ENCODE data around the gene MCU. TPM values are rescaled to one million over a fixed set of nuclear protein-coding genes. Genes with fewer than 3 reads are reported as not detected.

The MCU gene
- total RNA-seq, 1 donor = 42.7 TPM

GRCh38 chr10:72648301-72648700 lies 43.6 kb upstream of the MCU start:
- H3K36me3 ChIP-seq (ENCODE audit: insufficient read depth, low read length) = no peaks in the 10 kb centered on the region
- no peak overlapping the region for H2AFZ ChIP-seq (ENCODE audit: low read length)
- H4K20me1 ChIP-seq (ENCODE audit: insufficient read depth, low read length) = no peaks in the 10 kb centered on the region
- no peak overlapping the region for H3K27ac ChIP-seq (ENCODE audit: low read depth, low read length)
- no peak overlapping the region for H3K4me2 ChIP-seq (ENCODE audit: insufficient read depth, low read length)
- DNase-seq (ENCODE audit: insufficient read length, low spot score, missing footprints) = no peak
- TF ChIP-seq CTCF (IDR thresholded peaks at IDR 0.05; ENCODE audit: extremely low read depth, low read depth, low read length) = no peak
- H3K79me2 ChIP-seq (ENCODE audit: insufficient read depth, low read length) = no peaks in the 10 kb centered on the region
- no peaks in the 10 kb centered on the region for H3K4me1 ChIP-seq (ENCODE audit: insufficient read depth, low read length)
- no peak overlapping the region for H3K4me3 ChIP-seq (ENCODE audit: insufficient read depth, low read length)
- no peaks in the 10 kb centered on the region for H3K9me3 ChIP-seq (ENCODE audit: low read depth, low read length)
- H3K27me3 ChIP-seq (ENCODE audit: insufficient read depth, low read length) = no peaks in the 10 kb centered on the region

- no peak for TF ChIP-seq CTCF (IDR thresholded peaks at IDR 0.05; ENCODE audit: extremely low read depth, low read depth, low read length)
- Histone ChIP-seq H4K20me1 (ENCODE audit: insufficient read depth, low read length) (no peaks in the 10 kb centered on the region), H3K4me1 (ENCODE audit: insufficient read depth, low read length) (no peaks in the 10 kb centered on the region), H3K4me2 (ENCODE audit: insufficient read depth, low read length) (no peak overlapping the region), H3K9me3 (ENCODE audit: low read depth, low read length) (no peaks in the 10 kb centered on the region), H2AFZ (ENCODE audit: low read length) (no peak overlapping the region), H3K79me2 (ENCODE audit: insufficient read depth, low read length) (no peaks in the 10 kb centered on the region), H3K27me3 (ENCODE audit: insufficient read depth, low read length) (no peaks in the 10 kb centered on the region), H3K4me3 (ENCODE audit: insufficient read depth, low read length) (no peak overlapping the region), H3K36me3 (ENCODE audit: insufficient read depth, low read length) (no peaks in the 10 kb centered on the region), H3K27ac (ENCODE audit: low read depth, low read length) (no peak overlapping the region)
- no peak for DNase-seq (ENCODE audit: insufficient read length, low spot score, missing footprints)
Measured at GRCh38 chr10:72649291-72649690, 42.7 kb upstream of the MCU start.

DNA sequence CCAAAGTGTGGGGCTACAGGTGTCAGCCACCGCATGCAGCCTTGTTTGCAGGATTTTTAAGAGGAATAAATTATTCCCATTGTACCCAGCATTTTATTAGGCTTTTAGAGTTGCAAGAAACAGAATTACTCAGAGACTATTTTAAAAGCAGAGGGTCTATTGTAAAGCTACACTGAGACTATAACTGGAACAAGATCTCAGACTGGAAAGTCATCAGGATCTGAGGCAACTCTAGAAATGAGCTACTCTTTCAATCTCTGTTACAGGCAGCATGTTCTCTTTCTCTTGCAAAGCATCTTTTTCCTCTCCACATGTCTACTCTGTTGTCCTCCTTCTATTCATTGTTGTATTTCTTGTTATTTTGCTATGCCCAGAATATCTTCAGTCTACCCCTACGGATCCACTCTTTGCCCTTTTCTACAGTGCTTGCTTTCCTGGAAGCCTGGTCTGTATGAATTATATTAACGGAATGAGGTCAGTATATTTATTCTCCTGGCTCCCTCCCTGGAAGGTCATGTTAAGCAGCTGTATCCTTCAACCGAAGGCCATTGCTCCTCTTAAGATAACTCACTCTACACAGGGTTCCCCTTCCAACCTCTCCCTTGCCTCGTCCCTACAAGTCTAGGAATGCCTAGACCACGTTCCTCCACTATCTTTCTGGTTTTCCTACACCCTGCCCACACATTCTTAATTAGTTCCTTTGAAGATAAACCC lies 38.4 kb upstream of the MCU start:
- no peaks in the 10 kb centered on the region for H3K4me1 ChIP-seq (ENCODE audit: insufficient read depth, low read length)
- no peaks in the 10 kb centered on the region for H3K79me2 ChIP-seq (ENCODE audit: insufficient read depth, low read length)
- no peaks in the 10 kb centered on the region for H3K36me3 ChIP-seq (ENCODE audit: insufficient read depth, low read length)
- no peaks in the 10 kb centered on the region for H3K27me3 ChIP-seq (ENCODE audit: insufficient read depth, low read length)
- H2AFZ ChIP-seq (ENCODE audit: low read length) = no peak overlapping the region
- H3K9me3 ChIP-seq (ENCODE audit: low read depth, low read length) = no peaks in the 10 kb centered on the region
- no peaks in the 10 kb centered on the region for H4K20me1 ChIP-seq (ENCODE audit: insufficient read depth, low read length)
- TF ChIP-seq CTCF (IDR thresholded peaks at IDR 0.05; ENCODE audit: extremely low read depth, low read depth, low read length) = no peak
- H3K4me2 ChIP-seq (ENCODE audit: insufficient read depth, low read length) = no peak overlapping the region
- H3K27ac ChIP-seq (ENCODE audit: low read depth, low read length) = no peak overlapping the region
- H3K4me3 ChIP-seq (ENCODE audit: insufficient read depth, low read length) = no peak overlapping the region
- no peak for DNase-seq (ENCODE audit: insufficient read length, low spot score, missing footprints)

- H3K27me3 ChIP-seq (ENCODE audit: insufficient read depth, low read length) = no peaks in the 10 kb centered on the region
Measured at GRCh38 chr10:72654720-72655119, 37.2 kb upstream of the MCU start.

More at GRCh38 chr10:72654720-72655119, 37.2 kb upstream of the MCU start:
- Histone ChIP-seq H4K20me1 (ENCODE audit: insufficient read depth, low read length) (no peaks in the 10 kb centered on the region), H3K4me3 (ENCODE audit: insufficient read depth, low read length) (no peak overlapping the region), H3K36me3 (ENCODE audit: insufficient read depth, low read length) (no peaks in the 10 kb centered on the region), H3K9me3 (ENCODE audit: low read depth, low read length) (no peaks in the 10 kb centered on the region), H3K79me2 (ENCODE audit: insufficient read depth, low read length) (no peaks in the 10 kb centered on the region), H3K4me2 (ENCODE audit: insufficient read depth, low read length) (no peak overlapping the region), H3K4me1 (ENCODE audit: insufficient read depth, low read length) (no peaks in the 10 kb centered on the region), H2AFZ (ENCODE audit: low read length) (no peak overlapping the region), H3K27ac (ENCODE audit: low read depth, low read length) (no peak overlapping the region)
- DNase-seq (ENCODE audit: insufficient read length, low spot score, missing footprints) = no peak
- no peak for TF ChIP-seq CTCF (IDR thresholded peaks at IDR 0.05; ENCODE audit: extremely low read depth, low read depth, low read length)

Data from osteoblast (primary cell).